Panc1 (cell line): Measurements from ENCODE around the gene GIN1. TPM values are rescaled to one million over a fixed set of nuclear protein-coding genes. Genes with fewer than 3 reads are reported as not detected.
"Not testable (repeated sequence)": the region's sequence is repeated elsewhere in the genome, so short reads cannot be mapped to it uniquely, and the experiment has no call there.

Source experiments
- ATAC-seq: fragments of 200-7000 bp; cut with Tn5 transposase; 2 replicates; pipeline ENCODE4 v1.9.1; 2020; ENCODE audit warnings: mild to moderate bottlenecking, moderate library complexity
- BruUV-seq: library from RNA; stranded (reverse); fragments of 400-500 nt; replicated peaks from 2 replicates; lab custom pipeline; 2021; lab: Mats Ljungman, UMichigan
- CTCF ChIA-PET: fragments of 300-600 bp; sonication (Branson Sonifier 250); formaldehyde crosslinking; loops from one replicate; lab custom pipeline; 2022; ENCODE audit warnings: antibody characterized with exemption; lab: Charles Lee
- POLR2A ChIA-PET: fragments of 300-600 bp; sonication (Branson Sonifier 250); formaldehyde crosslinking; loops from one replicate; lab custom pipeline; 2022; ENCODE audit warnings: antibody characterized with exemption; lab: Charles Lee
- DNase-seq: peaks from one replicate; pipeline ENCODE4 v3.0.0-alpha.2; 2010; ENCODE audit warnings: low read depth, low spot score
- H3K27ac ChIP-seq: 2 replicates; pipeline ENCODE4 v1.5.1; 2011; ENCODE audit warnings: mild to moderate bottlenecking, low read length, inconsistent platforms
- H3K27me3 ChIP-seq: fragments of 200-500 bp; sonication (Bioruptor generic); 2 replicates; pipeline ENCODE4 v1.6.0; 2014; ENCODE audit warnings: low read length, inconsistent platforms; ENCODE audit not compliant: control insufficient read depth, insufficient read depth
- H3K36me3 ChIP-seq: fragments of 200-500 bp; sonication (Bioruptor generic); 2 replicates; pipeline ENCODE4 v1.5.1; 2014; ENCODE audit warnings: inconsistent platforms, mild to moderate bottlenecking, low read length, moderate library complexity; ENCODE audit not compliant: control insufficient read depth, insufficient read depth
- H3K4me1 ChIP-seq: 2 replicates; pipeline ENCODE4 v1.5.1; 2011; ENCODE audit warnings: inconsistent platforms, mild to moderate bottlenecking, low read length, moderate library complexity; ENCODE audit not compliant: control insufficient read depth, insufficient read depth
- H3K4me3 ChIP-seq, 2 experiments: 2 replicates each; pipeline ENCODE4 v1.5.1; 2011 to 2012; ENCODE audit warnings: low read depth in 2 of 2, low read length in 2 of 2, mild to moderate bottlenecking in 2 of 2, inconsistent platforms in 1 of 2, moderate library complexity in 1 of 2
- H3K9me3 ChIP-seq: fragments of 200-500 bp; sonication (Bioruptor generic); 2 replicates; pipeline ENCODE4 v1.5.1; 2014; ENCODE audit warnings: low read depth, mild to moderate bottlenecking, inconsistent platforms, low read length, moderate library complexity; ENCODE audit not compliant: control insufficient read depth, insufficient read depth
- POLR2AphosphoS5 ChIP-seq: IDR thresholded peaks from 2 replicates; pipeline ENCODE4 v1.6.1; 2012; ENCODE audit warnings: mild to moderate bottlenecking, low read depth, low read length, moderate library complexity
- SIN3A ChIP-seq: IDR thresholded peaks from 2 replicates; pipeline ENCODE4 v1.6.1; 2012; ENCODE audit warnings: low read depth, mild to moderate bottlenecking, low read length, moderate library complexity, borderline replicate concordance; ENCODE audit not compliant: insufficient read depth
- TCF7L2 ChIP-seq: IDR thresholded peaks from 2 replicates; pipeline ENCODE4 v1.6.1; 2011; ENCODE audit warnings: mild to moderate bottlenecking, low read depth, low read length, inconsistent platforms
- in situ Hi-C: cut with HindIII; loops from 2 replicates; pipeline ENCODE4 v1.10.0; 2016; ENCODE audit warnings: low sequenced_read_pairs, low pct_unique_long_range_greater_than_20kb
- intact Hi-C: fragments of 100-400 bp; cut with micrococcal nuclease; formaldehyde crosslinking; loops from one replicate; pipeline ENCODE4 v1.10.0; 2022; ENCODE audit not compliant: unreplicated experiment
- total RNA-seq: library from RNA; stranded (reverse); gene quantifications from one replicate; pipeline ENCODE4 v1.2.1, GENCODE V29; 2021; ENCODE audit not compliant: unreplicated experiment
- TF ChIP-seq, protein P1 (sequence below), 2 experiments: IDR thresholded peaks; 2 replicates each; pipeline ENCODE4 v1.6.1; 2011 to 2012; ENCODE audit warnings: low read depth in 2 of 2, control low read depth in 1 of 2, low read length in 1 of 2, mild to moderate bottlenecking in 1 of 2, moderate library complexity in 1 of 2; ENCODE audit not compliant: insufficient read depth in 1 of 2
- TF ChIP-seq, protein P2 (sequence below): fragments of 450-650 bp; IDR thresholded peaks from 2 replicates; pipeline ENCODE4 v1.5.1; 2017; ENCODE audit warnings: mild to moderate bottlenecking

Gene GIN1
- total RNA-seq, 1 experiment from 2014 or later: 4.5 TPM

DNA sequence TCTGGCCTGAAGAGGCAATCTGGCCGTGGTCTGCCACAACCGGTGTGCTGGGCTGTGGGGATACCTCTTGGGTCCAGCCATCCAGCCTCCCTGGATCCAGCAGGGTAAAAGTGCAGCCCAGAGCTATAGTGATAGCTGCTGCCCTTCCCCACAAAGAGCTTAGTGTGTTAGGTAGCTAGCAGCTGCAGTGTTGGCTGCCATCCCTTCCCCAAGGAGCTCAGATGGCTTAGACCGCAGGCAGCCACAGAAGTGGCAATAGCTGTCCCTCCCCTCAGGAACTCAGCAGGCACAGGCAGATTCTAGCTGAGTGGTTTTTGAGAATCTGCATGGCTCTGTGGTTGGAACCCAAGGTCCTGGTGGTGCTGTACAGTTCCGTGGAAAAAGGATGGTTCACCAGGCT lies 40.1 kb downstream of the GIN1 start:
- ATAC-seq: no peak
- CTCF ChIA-PET: no interaction called here
- in situ Hi-C loops (no loop called here), intact Hi-C loops (no loop called here)
- H3K27me3 ChIP-seq: no peaks in the 10 kb centered on the region
- no peak for TF ChIP-seq SIN3A
- no peak for TF ChIP-seq POLR2AphosphoS5
- TF ChIP-seq, protein P1, sequence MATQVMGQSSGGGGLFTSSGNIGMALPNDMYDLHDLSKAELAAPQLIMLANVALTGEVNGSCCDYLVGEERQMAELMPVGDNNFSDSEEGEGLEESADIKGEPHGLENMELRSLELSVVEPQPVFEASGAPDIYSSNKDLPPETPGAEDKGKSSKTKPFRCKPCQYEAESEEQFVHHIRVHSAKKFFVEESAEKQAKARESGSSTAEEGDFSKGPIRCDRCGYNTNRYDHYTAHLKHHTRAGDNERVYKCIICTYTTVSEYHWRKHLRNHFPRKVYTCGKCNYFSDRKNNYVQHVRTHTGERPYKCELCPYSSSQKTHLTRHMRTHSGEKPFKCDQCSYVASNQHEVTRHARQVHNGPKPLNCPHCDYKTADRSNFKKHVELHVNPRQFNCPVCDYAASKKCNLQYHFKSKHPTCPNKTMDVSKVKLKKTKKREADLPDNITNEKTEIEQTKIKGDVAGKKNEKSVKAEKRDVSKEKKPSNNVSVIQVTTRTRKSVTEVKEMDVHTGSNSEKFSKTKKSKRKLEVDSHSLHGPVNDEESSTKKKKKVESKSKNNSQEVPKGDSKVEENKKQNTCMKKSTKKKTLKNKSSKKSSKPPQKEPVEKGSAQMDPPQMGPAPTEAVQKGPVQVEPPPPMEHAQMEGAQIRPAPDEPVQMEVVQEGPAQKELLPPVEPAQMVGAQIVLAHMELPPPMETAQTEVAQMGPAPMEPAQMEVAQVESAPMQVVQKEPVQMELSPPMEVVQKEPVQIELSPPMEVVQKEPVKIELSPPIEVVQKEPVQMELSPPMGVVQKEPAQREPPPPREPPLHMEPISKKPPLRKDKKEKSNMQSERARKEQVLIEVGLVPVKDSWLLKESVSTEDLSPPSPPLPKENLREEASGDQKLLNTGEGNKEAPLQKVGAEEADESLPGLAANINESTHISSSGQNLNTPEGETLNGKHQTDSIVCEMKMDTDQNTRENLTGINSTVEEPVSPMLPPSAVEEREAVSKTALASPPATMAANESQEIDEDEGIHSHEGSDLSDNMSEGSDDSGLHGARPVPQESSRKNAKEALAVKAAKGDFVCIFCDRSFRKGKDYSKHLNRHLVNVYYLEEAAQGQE (IDR thresholded peaks at IDR 0.05; ENCODE audit: insufficient read depth in 1 of 2, low read depth in 2 of 2, low read length in 1 of 2): no peak
- TF ChIP-seq TCF7L2: no peak
- TF ChIP-seq, protein P2, sequence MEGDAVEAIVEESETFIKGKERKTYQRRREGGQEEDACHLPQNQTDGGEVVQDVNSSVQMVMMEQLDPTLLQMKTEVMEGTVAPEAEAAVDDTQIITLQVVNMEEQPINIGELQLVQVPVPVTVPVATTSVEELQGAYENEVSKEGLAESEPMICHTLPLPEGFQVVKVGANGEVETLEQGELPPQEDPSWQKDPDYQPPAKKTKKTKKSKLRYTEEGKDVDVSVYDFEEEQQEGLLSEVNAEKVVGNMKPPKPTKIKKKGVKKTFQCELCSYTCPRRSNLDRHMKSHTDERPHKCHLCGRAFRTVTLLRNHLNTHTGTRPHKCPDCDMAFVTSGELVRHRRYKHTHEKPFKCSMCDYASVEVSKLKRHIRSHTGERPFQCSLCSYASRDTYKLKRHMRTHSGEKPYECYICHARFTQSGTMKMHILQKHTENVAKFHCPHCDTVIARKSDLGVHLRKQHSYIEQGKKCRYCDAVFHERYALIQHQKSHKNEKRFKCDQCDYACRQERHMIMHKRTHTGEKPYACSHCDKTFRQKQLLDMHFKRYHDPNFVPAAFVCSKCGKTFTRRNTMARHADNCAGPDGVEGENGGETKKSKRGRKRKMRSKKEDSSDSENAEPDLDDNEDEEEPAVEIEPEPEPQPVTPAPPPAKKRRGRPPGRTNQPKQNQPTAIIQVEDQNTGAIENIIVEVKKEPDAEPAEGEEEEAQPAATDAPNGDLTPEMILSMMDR: no peak
- no TSS peak for BruUV-seq
- POLR2A ChIA-PET: no interaction called here
- DNase-seq: no peak
- no peak overlapping the region for H3K27ac ChIP-seq
- H3K4me1 ChIP-seq: no peaks in the 10 kb centered on the region
- no peaks in the 10 kb centered on the region; the same call in 1 of the 2 replicates for H3K9me3 ChIP-seq
- H3K4me3 ChIP-seq: no peak overlapping the region
- H3K36me3 ChIP-seq: no peaks in the 10 kb centered on the region

DNA sequence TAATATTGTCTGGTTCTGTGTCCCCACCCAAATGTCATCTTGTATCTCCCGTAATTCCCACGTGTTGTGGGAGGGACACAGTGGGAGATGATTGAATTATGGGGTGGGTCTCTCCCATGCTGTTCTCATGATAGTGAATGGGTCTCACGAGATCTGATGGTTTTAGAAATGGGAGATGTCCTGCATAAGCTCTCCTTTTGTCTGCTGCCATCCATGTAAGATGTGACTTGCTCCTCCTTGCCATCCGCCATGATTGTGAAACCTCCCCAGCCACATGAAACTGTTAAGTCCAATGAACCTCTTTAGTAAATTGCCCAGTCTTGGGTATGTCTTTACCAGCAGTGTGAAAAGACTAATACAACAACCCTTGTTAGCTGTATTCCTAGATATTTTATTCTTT lies 44.5 kb downstream of the GIN1 start:
- H3K36me3 ChIP-seq: no peaks in the 10 kb centered on the region
- no peaks in the 10 kb centered on the region for H3K4me1 ChIP-seq
- DNase-seq (no peak), ATAC-seq (no peak)
- intact Hi-C loops (no loop called here), in situ Hi-C loops (no loop called here)
- TF ChIP-seq POLR2AphosphoS5 (no peak), SIN3A (no peak), TCF7L2 (no peak)
- TF ChIP-seq, protein P1 (IDR thresholded peaks at IDR 0.05; ENCODE audit: insufficient read depth in 1 of 2, low read depth in 2 of 2, low read length in 1 of 2): no peak
- TF ChIP-seq, protein P2: no peak
- H3K9me3 ChIP-seq: no peaks in the 10 kb centered on the region
- H3K4me3 ChIP-seq: no peak overlapping the region
- ChIA-PET CTCF (no interaction called here), POLR2A (no interaction called here)
- no peaks in the 10 kb centered on the region for H3K27me3 ChIP-seq
- BruUV-seq: no TSS peak
- no peak overlapping the region for H3K27ac ChIP-seq

DNA sequence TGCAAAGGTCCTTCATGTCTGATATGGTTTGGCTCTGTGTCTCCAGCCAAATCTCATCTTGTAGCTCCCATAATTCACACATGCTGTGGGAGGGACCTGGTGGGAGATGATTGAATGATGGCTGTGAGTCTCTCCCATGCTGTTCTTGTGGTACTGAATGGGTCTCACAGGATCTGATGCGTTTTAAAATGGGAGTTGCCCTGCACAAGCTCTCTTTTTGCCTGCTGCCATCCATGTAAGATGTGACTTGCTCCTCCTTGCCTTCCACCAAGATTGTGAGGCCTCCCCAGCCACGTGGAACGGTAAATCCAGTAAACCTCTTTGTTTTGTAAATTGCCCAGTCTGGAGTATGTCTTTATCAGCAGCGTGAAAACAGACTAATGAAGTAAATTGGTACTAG lies 46.4 kb downstream of the GIN1 start:
- intact Hi-C loops, in situ Hi-C loops, BruUV-seq: not testable (repeated sequence)

More for the DNA sequence above, 46.4 kb downstream of the GIN1 start:
- H3K4me3 ChIP-seq, ATAC-seq, DNase-seq, H3K27ac ChIP-seq, CTCF ChIA-PET, H3K9me3 ChIP-seq, POLR2A ChIA-PET, H3K36me3 ChIP-seq, H3K27me3 ChIP-seq, H3K4me1 ChIP-seq: not testable (repeated sequence)
